GM18498 (cell line): ENCODE data around the gene NOC3L.
"Not testable (repeated sequence)": the region's sequence is repeated elsewhere in the genome, so short reads cannot be mapped to it uniquely, and the experiment has no call there.

Experiments used
- ATAC-seq: cut with Tn5 transposase; IDR thresholded peaks from one replicate; pipeline ENCODE4 v1.9.1; 2021; ENCODE audit warnings: mild to moderate bottlenecking, moderate library complexity; ENCODE audit not compliant: unreplicated experiment

The NOC3L gene

GRCh38 chr10:94361171-94361794 lies 1.5 kb downstream of the NOC3L start:
- no peak for ATAC-seq

DNA sequence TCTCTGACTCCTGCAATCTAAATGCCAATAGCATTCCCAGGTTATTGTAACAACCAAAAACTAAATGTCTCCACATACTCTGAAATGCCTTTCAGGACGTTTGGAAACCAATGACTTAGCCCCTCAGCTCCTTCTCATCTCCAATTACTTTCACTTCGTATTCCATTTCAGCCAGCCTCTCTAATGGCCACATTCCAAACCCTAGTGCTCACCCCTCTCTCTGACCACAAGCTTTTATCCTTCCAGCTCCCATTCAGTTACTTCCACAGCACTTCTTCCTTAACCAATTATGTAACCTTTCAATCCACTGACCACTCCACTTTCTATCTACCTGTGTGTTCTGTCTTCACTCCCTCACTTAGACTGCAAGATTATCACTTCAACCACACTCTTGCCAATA lies 4.3 kb downstream of the NOC3L start:
- ATAC-seq = no peak

DNA sequence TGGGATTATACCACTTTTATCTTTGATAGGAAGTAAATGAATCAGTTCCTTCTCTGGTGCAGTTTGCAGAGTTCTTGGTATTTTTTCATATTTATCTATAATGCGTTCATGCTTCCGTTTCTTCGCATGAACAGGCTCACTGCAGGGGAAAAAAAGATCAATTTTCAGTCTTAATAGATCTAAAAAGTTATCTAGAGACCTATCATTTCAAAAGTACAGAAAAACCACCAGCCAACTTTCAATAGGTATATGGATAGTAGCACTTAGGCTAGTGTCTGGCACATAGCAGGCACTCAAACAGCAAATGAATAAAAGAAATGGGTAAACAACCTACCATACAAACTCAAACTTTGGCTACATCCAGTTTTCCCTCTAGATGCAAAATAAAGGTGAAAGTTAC lies 5.5 kb downstream of the NOC3L start:
- ATAC-seq = no peak

- no peak for ATAC-seq
These were observed 6.9 kb downstream of the NOC3L start for GRCh38 chr10:94355841-94356240.

GRCh38 chr10:94353336-94353735 lies 9.4 kb downstream of the NOC3L start:
- no peak for ATAC-seq

DNA sequence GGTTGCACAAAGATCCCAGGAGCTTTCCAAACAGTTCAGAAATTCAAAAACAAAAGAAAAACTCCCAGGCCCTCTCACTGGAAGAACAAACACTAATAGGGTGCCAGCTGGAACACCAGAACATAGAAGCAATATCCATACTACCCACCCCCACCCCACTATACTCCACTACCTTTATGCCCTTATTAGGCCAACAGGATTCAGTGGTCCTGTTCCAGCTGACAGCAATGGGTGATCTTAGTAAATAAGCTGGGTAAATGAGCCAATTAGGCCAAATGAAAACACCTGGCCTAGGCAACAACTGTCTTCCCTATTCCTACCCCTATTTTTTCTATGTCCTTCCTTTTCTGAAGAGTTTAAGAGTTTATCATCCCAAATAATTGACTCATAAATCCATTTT lies 11.7 kb downstream of the NOC3L start:
- ATAC-seq = no peak

- ATAC-seq = not testable (repeated sequence)
These were observed 12.2 kb downstream of the NOC3L start for GRCh38 chr10:94350500-94350899.

DNA sequence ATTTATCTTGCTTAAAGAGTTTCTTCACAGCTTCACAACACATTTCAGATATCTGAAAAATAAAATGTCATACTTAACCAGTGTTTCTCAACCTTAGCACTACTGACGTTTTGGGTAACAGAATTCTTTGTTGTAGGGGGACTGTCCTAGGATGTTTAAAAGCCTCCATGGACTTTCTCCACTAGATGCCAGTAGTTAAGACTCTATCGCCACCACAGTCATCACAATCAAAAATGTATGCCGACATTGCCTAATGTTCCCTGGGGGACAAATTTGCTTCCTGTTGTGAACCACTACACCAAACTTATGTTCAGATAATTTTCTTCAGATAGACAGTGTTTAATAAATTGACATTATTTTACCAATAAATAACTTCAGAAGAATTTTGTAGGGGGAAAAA lies 13.4 kb downstream of the NOC3L start:
- no peak for ATAC-seq

- ATAC-seq = peak; percentile 97
These were observed 18.1 kb downstream of the NOC3L start for GRCh38 chr10:94344522-94345122.

DNA sequence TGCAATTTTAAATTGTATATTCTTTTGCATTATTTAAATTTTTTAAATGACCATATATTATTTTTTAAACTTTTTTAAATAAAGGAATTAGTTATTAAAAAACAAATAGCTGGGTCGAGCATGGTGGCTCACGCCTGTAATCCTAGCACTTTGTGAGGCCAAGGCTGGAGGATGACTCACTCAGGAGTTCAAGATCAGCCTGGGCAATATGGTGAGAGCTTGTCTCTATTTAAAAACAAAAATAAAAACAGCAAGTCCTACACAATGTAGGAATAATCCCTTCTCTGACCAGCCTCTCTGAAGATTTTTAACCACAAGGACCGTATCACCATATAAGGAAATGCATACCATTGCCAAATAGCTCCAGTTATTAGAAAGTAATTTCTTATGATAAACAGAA lies 19.6 kb downstream of the NOC3L start:
- ATAC-seq = no peak

- ATAC-seq = no peak
These were observed 27.9 kb downstream of the NOC3L start for GRCh38 chr10:94334857-94335256.

DNA sequence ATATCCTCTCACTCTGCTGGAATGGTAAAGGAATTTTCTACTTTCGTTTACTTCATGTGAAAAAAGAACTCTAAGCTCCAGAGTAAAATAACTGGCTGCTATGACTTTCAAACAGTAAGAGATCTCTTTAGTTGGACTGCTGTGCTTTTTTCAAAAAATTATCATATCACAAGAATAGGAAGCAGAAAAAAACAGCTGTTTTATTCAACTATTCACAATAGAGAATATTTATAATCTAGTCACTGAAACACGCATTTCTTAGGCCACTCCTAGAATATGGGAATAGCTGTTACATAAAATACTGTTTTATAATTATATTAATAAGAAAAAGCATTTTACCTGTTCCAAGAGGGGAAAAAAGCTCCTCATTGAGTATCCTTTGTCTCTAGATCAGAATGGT lies 29.7 kb downstream of the NOC3L start:
- no peak for ATAC-seq

DNA sequence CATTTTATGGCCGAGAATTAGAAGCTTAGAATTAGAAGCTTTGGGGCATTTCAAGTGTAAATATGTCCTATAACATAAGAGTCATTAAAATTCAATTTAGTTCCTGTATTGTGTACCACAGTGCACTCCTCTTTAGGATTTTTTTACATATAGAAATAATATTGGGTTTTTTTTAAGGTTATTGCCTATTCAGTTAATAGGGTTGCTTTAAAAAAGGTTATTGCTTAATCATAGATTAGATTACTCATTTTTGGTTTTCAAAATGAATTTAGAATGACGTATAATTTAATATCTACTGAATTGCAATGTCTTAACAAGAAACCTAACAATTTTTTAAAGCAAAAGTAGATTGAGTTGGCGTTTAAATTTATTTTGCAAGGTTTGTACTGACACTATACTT lies 34.1 kb downstream of the NOC3L start:
- ATAC-seq = no peak

DNA sequence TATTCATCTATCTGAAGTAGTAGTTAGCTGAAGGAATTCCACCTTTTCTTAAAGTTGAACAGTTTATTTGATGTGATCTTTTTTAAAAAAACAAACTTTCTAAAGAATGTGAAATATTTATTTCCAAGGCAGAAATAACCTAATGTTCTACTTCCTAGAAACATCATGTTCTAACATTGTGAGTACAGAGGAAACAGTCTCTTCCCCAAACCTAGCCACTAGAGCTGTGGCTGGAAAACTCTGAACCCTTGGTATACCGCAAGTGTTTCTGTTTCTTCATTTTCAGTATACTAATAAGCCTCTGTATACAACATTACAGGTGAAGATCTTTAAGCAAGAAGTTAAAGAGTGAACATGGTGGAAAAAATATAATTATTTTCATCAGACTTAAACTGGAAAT lies 35.1 kb downstream of the NOC3L start:
- ATAC-seq = no peak

- no peak for ATAC-seq
These were observed 38.0 kb downstream of the NOC3L start for GRCh38 chr10:94324609-94325233.

DNA sequence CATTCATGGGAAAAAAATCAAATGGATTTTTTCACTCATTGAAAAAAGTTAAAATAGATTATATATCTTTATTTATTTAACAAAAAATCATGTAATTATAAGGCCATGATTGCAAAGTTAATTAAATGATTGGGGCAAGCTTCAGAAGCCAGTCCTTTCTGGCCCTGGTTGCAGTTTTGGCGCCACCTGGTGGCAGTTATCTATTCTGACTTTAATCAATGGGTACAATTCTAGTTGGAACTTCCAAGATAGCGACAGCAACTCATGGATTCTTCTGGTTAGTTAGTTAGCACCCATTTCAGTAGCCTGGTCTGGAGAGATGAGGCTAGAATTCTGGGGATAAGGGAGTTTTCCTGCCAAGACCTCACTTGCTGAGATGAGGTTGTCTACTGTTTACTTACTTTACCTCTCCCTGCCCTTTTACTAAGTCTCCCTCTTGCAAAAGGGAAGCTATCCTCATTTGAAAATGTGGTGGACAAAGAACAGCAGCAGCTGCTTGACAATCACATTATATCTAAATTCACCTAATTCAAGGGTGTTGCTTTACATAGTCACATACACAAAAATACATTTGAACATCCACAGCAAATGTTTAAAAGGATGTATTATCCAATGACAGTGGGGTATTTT lies 42.3 kb downstream of the NOC3L start:
- ATAC-seq = no peak

DNA sequence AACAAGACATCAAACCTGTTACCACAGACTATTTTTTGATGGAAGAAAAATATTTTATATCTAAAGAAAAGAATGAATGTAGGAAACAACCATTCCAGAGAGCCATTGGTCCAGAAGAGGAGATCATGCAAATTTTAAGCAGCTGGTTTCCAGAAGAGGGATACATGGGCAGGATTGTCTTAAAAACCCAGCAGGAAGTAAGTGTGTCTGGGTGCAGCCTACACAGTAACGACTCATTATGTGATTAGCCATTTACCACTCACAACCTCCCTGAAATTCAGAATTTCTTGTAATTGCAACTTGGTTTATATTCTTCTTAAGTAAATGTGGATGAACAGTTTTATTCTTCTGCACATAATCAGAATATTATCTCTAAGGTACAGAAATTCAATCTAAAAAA lies 46.2 kb downstream of the NOC3L start:
- no peak for ATAC-seq

- no peak for ATAC-seq
These were observed 46.7 kb downstream of the NOC3L start for GRCh38 chr10:94315975-94316464.

GRCh38 chr10:94315024-94315451 lies 47.7 kb downstream of the NOC3L start:
- no peak for ATAC-seq

DNA sequence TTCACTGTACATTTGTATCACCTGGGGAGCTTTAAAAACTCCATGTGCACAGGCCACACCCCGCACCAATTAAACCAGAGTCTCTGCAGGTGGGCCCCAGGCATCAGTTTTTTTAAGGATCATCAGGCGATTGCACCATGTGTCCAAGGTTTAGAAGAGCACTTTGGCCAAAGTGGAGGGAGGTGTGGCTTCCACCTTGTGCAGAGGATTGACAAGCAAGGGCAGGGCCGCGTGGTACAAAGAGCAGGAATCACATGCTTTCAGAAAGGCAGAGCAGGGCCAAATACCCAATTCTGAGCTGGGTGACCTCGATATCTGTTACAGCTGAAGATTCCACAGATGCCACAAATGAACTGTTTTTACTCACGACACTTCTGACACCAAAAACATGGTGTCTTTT lies 52.4 kb downstream of the NOC3L start:
- no peak for ATAC-seq

- no peak for ATAC-seq
These were observed 53.9 kb downstream of the NOC3L start for GRCh38 chr10:94308866-94309265.

- no peak for ATAC-seq
These were observed 55.6 kb downstream of the NOC3L start for GRCh38 chr10:94307046-94307615.
